ENCODE data around the gene ZNFX1.
"Not testable (repeated sequence)": the region's sequence is repeated elsewhere in the genome, so short reads cannot be mapped to it uniquely, and the experiment has no call there.

ZNFX1 gene

DNA sequence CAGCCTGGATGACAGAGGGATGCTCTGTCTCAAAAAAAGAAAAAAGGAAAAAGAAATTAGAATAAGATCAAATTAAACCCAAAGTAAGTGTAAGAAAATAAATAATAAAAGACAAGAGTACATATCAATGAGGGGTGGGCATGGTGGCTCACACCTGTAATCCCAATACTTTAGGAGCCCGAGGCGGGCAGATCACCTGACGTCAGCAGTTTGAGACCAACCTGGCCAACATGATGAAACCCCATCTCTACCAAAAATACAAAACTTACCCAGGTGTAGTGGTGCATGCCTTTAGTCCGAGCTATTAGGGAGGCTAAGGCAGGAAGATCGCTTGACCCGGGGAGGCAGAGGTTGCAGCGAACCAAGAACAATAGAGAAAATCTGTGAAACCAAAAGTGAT, 74.8 kb downstream of the ZNFX1 start:
- DNase-seq: no peak

DNA sequence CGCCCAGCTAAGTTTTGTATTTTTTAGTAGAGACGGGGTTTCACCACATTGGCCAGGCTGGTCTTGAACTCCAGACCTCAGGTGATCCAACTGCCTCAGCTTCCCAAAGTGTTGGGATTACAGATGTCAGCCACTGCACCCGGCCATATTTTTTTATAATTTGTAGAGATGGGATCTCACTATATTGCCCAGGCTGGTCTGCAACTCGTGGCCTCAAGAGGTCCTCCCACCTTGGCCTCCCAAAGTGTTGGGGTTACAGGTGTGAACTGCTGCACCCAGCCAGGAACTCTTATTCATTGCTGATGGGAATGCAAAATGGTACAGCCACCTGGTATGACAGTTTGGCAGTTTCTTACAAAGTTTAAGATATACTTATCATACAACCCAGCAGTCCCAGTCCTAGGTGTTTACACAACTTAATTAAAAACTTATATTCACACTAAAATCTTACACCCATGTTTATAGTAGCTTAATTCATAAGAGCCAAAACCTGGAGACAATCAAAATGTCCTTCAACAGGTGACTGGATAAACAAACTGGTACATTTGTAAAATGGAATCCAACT, 78.0 kb downstream of the ZNFX1 start:
- no peak for DNase-seq

DNA sequence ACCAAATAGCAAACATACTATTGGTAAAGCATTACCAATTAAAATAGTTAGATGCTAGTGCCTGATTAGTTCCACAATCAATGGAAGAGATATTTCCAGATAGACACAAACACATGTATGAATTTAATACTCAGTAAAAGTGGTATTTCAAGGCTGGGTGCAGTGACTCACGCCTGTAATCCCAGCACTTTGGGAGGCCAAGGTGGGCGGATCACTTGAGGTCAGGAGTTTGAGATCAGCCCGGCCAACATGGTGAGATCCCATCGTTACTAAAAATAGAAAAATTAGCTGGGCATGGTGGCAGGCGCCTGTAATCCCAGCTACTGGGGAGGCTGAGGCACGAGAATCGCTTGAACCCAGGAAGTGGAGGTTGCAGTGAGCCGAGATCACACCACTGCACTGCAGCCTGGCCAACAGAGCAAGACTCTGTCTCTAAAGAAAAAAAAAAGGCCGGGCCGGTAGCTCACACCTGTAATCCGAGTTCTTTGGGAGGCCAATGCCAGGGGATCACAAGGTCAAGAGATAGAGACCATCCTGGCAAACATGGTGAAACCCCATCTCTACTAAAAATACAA, 84.8 kb downstream of the ZNFX1 start:
- DNase-seq: not testable (repeated sequence)

Data from NCI-H1694 treated with DMSO at 0.1 percent for 48 hours (cell line).